Muscle of leg (tissue), 11 donors: Measurements from ENCODE around the gene RNASE3. TPM values are rescaled to one million over a fixed set of nuclear protein-coding genes. Genes with fewer than 3 reads are reported as not detected.
"Not testable (repeated sequence)": the region's sequence is repeated elsewhere in the genome, so short reads cannot be mapped to it uniquely, and the experiment has no call there.

ENCODE experiments used
- DNase-seq: peaks from one replicate; pipeline ENCODE4 v3.0.0; 2013
- H3K27ac ChIP-seq: one replicate; pipeline ENCODE4 v1.5.1; 2013; ENCODE audit warnings: mild to moderate bottlenecking, low read length, control low read depth
- H3K27me3 ChIP-seq: one replicate; pipeline ENCODE4 v1.6.1; 2013; ENCODE audit warnings: low read length; ENCODE audit not compliant: control insufficient read depth, insufficient read depth
- H3K36me3 ChIP-seq: one replicate; pipeline ENCODE4 v1.6.1; 2013; ENCODE audit warnings: low read length; ENCODE audit not compliant: control insufficient read depth, insufficient read depth
- H3K4me1 ChIP-seq: one replicate; pipeline ENCODE4 v1.6.1; 2013; ENCODE audit warnings: low read length; ENCODE audit not compliant: control insufficient read depth, insufficient read depth
- H3K4me3 ChIP-seq: one replicate; pipeline ENCODE4 v1.5.1; 2013; ENCODE audit warnings: low read length, control low read depth
- H3K9me3 ChIP-seq: replicated peaks from 2 replicates; pipeline ENCODE4 v1.6.1; 2013; ENCODE audit warnings: low read depth, low read length; ENCODE audit not compliant: control insufficient read depth
- WGBS: methylation state at CpG from one replicate; pipeline ENCODE4 v1.1.5; 2013; ENCODE audit warnings: missing lambda C conversion rate; ENCODE audit not compliant: insufficient coverage; 5-methylcytosine and 5-hydroxymethylcytosine counted together
- polyA plus RNA-seq, 8 donors: library from polyadenylated mRNA; unstranded; fragments of 120-200 nt; gene quantifications; one replicate each; pipeline versions ENCODE4 v1.2.1 to v1.2.3, GENCODE V29; 2013; ENCODE audit warnings: inconsistent platforms in 1 of 8, low replicate concordance in 1 of 8; ENCODE audit not compliant: insufficient read length in 8 of 8, insufficient read depth in 1 of 8
- total RNA-seq: library from RNA; stranded (reverse); fragments of 120-200 nt; gene quantifications from one replicate; pipeline ENCODE4 v1.2.4, GENCODE V29; 2013

Gene RNASE3
- total and polyA plus RNA-seq, 9 donors: 0.18 to 1.1 (median 0.32) TPM; not detected in 2

- Histone ChIP-seq H3K4me1 (no peaks in the 10 kb centered on the region), H3K4me3 (no peak overlapping the region), H3K36me3 (no peaks in the 10 kb centered on the region), H3K27ac (no peak overlapping the region), H3K27me3 (no peaks in the 10 kb centered on the region), H3K9me3 (no peaks in the 10 kb centered on the region)
- 0% methylated on average over 1 of the region's 2 CpGs for WGBS
- peak; percentile 18 for DNase-seq
These were observed 24.2 kb upstream of the RNASE3 start for GRCh38 chr14:20866963-20867362.

- Histone ChIP-seq H3K27ac (no peak overlapping the region), H3K4me1 (no peaks in the 10 kb centered on the region), H3K9me3 (no peaks in the 10 kb centered on the region), H3K4me3 (no peak overlapping the region), H3K36me3 (no peaks in the 10 kb centered on the region), H3K27me3 (no peaks in the 10 kb centered on the region)
- 2% methylated on average over 17 of the region's 26 CpGs for WGBS
- DNase-seq: peak; percentile 70
These were observed 17.6 kb upstream of the RNASE3 start for GRCh38 chr14:20873370-20874177.

GRCh38 chr14:20877016-20877415 is 14.2 kb upstream of the RNASE3 start:
- Histone ChIP-seq H3K4me3 (no peak overlapping the region), H3K27ac (no peak overlapping the region), H3K4me1 (no peaks in the 10 kb centered on the region), H3K36me3 (no peaks in the 10 kb centered on the region), H3K9me3 (no peaks in the 10 kb centered on the region), H3K27me3 (no peaks in the 10 kb centered on the region)
- no peak for DNase-seq

GRCh38 chr14:20878695-20879094 is 12.5 kb upstream of the RNASE3 start:
- H3K27ac ChIP-seq: no peak overlapping the region
- H3K9me3 ChIP-seq: no peaks in the 10 kb centered on the region
- H3K4me3 ChIP-seq: no peak overlapping the region
- H3K36me3 ChIP-seq: no peaks in the 10 kb centered on the region
- H3K4me1 ChIP-seq: no peaks in the 10 kb centered on the region
- no peak for DNase-seq
- H3K27me3 ChIP-seq: no peaks in the 10 kb centered on the region
- 53% methylated on average over 2 of the region's 3 CpGs for WGBS

GRCh38 chr14:20881229-20881628 is 10.0 kb upstream of the RNASE3 start:
- H3K4me1 ChIP-seq, H3K9me3 ChIP-seq, DNase-seq, H3K27ac ChIP-seq, H3K27me3 ChIP-seq, H3K4me3 ChIP-seq, H3K36me3 ChIP-seq: not testable (repeated sequence)
- WGBS: 73% methylated on average over 3 of the region's 5 CpGs

- H3K4me1 ChIP-seq: not testable (repeated sequence)
- WGBS: no CpG with 5 or more reads among the region's 10 CpGs
These were observed 8.4 kb upstream of the RNASE3 start for GRCh38 chr14:20882787-20883186.

GRCh38 chr14:20888411-20888810 is 2.8 kb upstream of the RNASE3 start:
- H3K36me3 ChIP-seq, DNase-seq, H3K27ac ChIP-seq, H3K4me3 ChIP-seq, H3K4me1 ChIP-seq, H3K9me3 ChIP-seq, H3K27me3 ChIP-seq: not testable (repeated sequence)
- no CpG with 5 or more reads among the region's 5 CpGs for WGBS

More at GRCh38 chr14:20882787-20883186, 8.4 kb upstream of the RNASE3 start:
- not testable (repeated sequence) for DNase-seq, H3K27me3 ChIP-seq, H3K9me3 ChIP-seq, H3K36me3 ChIP-seq, H3K27ac ChIP-seq, H3K4me3 ChIP-seq

- H3K9me3 ChIP-seq, H3K4me1 ChIP-seq, H3K36me3 ChIP-seq, H3K4me3 ChIP-seq, H3K27me3 ChIP-seq, DNase-seq, H3K27ac ChIP-seq: not testable (repeated sequence)
- WGBS: 100% methylated on average over 1 of the region's 1 CpG
These were observed 4.1 kb downstream of the RNASE3 start for GRCh38 chr14:20895322-20895721.

- Histone ChIP-seq H3K27ac (no peak overlapping the region), H3K4me3 (no peak overlapping the region), H3K9me3 (no peaks in the 10 kb centered on the region), H3K27me3 (no peaks in the 10 kb centered on the region), H3K36me3 (no peaks in the 10 kb centered on the region), H3K4me1 (no peaks in the 10 kb centered on the region)
- no peak for DNase-seq
- WGBS: 29% methylated on average over 1 of the region's 4 CpGs
These were observed 13.3 kb downstream of the RNASE3 start for GRCh38 chr14:20904393-20905029.

GRCh38 chr14:20905676-20906075 is 14.5 kb downstream of the RNASE3 start:
- no peak for DNase-seq
- WGBS: 67% methylated on average over 1 of the region's 2 CpGs
- no peak overlapping the region for H3K4me3 ChIP-seq

More at GRCh38 chr14:20905676-20906075, 14.5 kb downstream of the RNASE3 start:
- Histone ChIP-seq H3K36me3 (no peaks in the 10 kb centered on the region), H3K27me3 (no peaks in the 10 kb centered on the region), H3K4me1 (no peaks in the 10 kb centered on the region), H3K9me3 (no peaks in the 10 kb centered on the region), H3K27ac (no peak overlapping the region)
